HG02870 (cell line): Measurements from ENCODE around the gene FOXN3.

ENCODE experiments used
- ATAC-seq: cut with Tn5 transposase; IDR thresholded peaks from one replicate; pipeline ENCODE4 v1.9.1; 2021; ENCODE audit warnings: mild to moderate bottlenecking, moderate library complexity; ENCODE audit not compliant: unreplicated experiment

The FOXN3 gene

GRCh38 chr14:89240414-89240813 lies 176.6 kb downstream of the FOXN3 start:
- ATAC-seq, result no peak

- ATAC-seq, result no peak
These were observed 178.0 kb downstream of the FOXN3 start for GRCh38 chr14:89239023-89239422.

- no peak for ATAC-seq
These were observed 179.0 kb downstream of the FOXN3 start for GRCh38 chr14:89237921-89238529.

GRCh38 chr14:89236851-89237250 lies 180.2 kb downstream of the FOXN3 start:
- ATAC-seq, result no peak

- ATAC-seq, result no peak
These were observed 183.8 kb downstream of the FOXN3 start for GRCh38 chr14:89233184-89233583.

- ATAC-seq, result no peak
These were observed 184.6 kb downstream of the FOXN3 start for GRCh38 chr14:89232265-89233070.

- ATAC-seq, result no peak
These were observed 185.5 kb downstream of the FOXN3 start for GRCh38 chr14:89231426-89232113.

GRCh38 chr14:89228921-89229639 lies 188.0 kb downstream of the FOXN3 start:
- ATAC-seq, result no peak

- no peak for ATAC-seq
These were observed 189.6 kb downstream of the FOXN3 start for GRCh38 chr14:89227496-89227836.

GRCh38 chr14:89226801-89227495 lies 190.1 kb downstream of the FOXN3 start:
- ATAC-seq, result no peak

- ATAC-seq, result no peak
These were observed 191.4 kb downstream of the FOXN3 start for GRCh38 chr14:89225607-89226006.

GRCh38 chr14:89221109-89221810 lies 195.8 kb downstream of the FOXN3 start:
- no peak for ATAC-seq

GRCh38 chr14:89219051-89219450 lies 198.0 kb downstream of the FOXN3 start:
- no peak for ATAC-seq

- ATAC-seq, result no peak
These were observed 199.1 kb downstream of the FOXN3 start for GRCh38 chr14:89217891-89218290.

- ATAC-seq, result no peak
These were observed 201.5 kb downstream of the FOXN3 start for GRCh38 chr14:89215531-89215930.

- ATAC-seq, result no peak
These were observed 201.9 kb downstream of the FOXN3 start for GRCh38 chr14:89215114-89215513.

- no peak for ATAC-seq
These were observed 202.6 kb downstream of the FOXN3 start for GRCh38 chr14:89214221-89214965.

GRCh38 chr14:89212386-89213235 lies 204.4 kb downstream of the FOXN3 start:
- ATAC-seq, result no peak

- ATAC-seq, result no peak
These were observed 207.5 kb downstream of the FOXN3 start for GRCh38 chr14:89209558-89209957.
